GM19035 (cell line): ENCODE results near the gene PACRG.

Source experiments
- ATAC-seq: cut with Tn5 transposase; IDR thresholded peaks from one replicate; pipeline ENCODE4 v1.9.1; 2021; ENCODE audit not compliant: unreplicated experiment

The PACRG gene

DNA sequence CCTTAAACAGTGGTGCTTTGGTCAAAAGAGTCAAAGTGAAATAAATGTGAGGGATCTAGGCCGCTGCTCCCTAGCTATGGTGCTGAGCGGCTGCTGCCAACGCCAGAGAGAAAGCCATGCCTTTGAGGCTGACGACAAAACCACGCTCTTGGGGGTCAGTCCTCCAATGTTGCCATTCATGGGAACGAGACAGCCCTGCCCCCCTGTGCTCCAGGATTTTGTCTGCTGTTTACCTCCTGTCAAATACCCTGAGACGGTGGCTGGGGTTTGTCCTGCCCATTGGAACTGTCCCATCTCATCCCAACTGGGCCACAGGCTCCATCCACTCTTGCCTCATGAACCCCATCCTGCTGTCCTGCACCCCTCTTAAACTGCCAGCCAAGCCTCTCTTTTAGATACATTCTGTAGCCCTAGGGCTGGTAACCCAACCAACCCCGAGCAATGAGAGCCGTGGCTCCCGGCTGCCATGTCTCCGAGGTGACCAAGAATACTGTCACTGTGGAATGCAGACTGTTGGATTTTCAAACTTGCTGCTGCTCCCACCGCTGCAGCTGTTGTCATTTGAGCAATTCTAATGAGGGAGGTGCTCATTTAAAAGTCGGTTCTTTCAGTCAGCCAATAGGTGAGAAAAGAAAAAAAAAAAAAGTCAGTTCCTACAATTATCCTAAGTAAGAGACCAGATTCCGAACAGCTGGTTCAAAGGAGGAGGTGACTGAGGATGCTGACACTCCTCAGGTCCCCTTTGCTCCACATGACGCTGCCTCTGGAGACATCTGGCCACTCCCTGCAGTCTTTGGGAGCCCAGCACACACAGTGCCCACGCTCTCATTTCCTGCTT lies 613.7 kb downstream of the PACRG start:
- ATAC-seq, result no peak

DNA sequence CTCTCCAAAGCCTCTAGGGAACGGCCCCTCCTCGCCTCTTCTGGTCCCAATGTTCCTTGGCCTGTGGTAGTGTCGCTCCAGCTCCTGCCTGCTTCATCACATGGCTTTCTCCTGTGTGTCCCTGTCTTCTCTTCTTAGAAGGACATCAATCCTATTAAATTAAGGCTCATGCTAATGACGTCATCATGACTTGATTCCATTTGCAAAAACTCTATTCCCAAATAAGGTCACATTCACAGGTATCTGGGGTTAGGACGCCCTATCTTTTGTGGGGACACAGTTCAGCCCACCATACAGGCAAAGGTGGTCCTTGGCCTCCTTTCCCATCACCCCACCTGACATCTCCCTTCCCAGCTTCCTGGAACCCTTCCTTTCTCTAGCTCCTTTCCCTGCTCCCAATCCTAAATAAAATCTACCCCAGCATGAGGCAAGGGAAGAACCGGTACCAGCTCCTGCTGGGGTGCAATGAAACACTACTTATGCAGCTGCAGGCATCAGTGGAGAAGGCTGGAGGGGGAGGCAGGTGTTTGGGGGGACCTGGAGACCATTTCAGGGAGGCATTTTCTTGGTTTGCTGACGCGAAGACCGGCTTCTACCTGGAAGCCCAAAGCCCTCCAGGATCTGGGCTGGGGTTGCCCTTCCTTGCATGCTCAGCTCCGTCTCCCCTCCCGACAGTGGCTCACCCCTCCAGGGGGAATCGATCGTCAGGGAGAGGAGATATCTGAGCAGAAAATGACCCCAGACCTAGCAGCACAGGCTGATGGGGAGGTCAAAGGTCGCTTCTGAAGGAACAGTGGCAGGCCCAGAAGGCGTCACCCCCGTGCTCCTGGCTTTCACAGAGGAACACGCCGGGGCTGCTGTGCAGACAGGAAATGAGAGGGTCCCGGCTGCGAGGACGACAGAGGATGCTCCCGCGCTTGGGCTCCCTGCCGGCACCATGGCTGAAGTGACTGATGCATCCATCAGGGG lies 615.1 kb downstream of the PACRG start:
- ATAC-seq, result no peak

DNA sequence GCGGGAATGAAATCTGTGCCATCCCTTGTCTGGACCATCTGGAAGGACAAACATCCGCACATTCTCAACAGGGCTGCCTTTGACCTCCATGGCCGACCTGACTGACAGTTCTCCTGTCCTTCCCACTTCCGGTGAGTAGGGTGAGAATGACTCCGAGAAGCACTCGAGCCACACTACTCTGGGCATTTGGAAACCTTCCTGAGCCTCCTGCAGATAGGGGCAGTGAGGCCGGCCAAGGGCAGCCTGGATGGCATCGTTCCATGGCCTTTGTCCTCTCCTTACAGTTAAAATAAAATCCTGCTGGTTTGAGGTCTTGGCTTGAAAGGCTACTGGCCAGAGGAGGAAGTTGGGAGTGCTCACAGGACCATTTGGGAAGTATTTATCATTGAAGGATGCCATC lies 615.8 kb downstream of the PACRG start:
- ATAC-seq, result no peak

DNA sequence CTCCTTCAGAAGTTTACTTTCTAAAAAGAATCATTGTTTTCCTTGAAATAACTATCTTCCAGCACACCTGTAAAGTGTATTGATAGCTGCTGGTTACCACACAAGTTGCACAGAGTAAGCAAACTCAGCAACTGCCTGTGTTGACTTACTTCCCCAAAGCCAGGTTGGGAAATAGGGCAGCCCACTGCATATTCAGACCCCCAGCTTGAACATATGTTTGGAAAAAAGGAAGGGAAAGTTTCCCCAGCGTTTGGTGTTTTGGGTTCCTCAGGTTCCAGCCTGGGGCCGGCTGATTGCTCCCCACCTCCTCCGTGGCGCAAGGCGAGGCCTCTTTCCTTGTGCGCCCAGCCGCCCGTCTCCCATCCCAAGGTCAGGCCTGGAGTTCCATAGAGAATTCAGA lies 616.6 kb downstream of the PACRG start:
- ATAC-seq, result no peak

DNA sequence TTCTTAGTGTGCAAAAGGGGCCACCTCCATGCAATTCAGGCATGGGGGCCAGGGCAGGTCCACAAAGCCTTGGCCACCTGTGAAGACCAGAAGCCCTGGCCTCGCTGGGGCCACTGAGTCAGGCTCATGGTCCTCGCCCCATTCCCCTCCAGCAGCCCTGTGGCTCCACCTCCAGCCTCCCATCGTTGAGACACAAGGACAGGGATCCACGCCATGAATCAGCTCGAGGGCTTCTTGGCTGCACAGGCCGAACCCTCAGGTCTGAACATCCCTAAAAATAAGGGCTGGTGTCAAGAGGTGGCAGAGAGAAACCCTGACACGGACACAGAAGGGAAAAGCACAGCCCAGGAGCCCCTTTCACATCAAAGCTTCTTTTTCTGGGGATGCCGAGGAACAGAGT lies 618.2 kb downstream of the PACRG start:
- ATAC-seq, result no peak

DNA sequence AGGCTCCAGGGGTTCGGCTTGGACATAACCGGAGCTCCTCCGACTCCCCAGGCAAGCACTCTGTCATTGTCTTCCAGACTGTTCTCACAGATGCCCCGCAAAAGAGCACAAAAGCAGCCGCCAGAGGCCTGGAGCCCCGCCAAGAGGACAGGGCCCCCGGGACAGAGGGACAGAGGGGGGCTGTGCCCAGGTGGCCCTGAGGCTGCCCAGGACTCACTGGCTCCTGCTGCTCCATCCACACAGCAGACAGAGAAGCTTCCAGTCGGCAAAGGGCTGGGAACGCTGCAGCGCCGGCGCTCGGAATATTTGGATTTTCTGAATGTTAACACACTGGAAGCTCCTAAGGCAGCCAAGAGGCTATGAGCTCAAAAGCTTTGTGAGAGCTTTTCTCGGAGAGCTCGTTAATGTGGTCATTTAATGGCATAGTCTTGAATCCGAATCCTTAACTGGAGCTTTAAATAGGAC lies 618.8 kb downstream of the PACRG start:
- no peak for ATAC-seq

DNA sequence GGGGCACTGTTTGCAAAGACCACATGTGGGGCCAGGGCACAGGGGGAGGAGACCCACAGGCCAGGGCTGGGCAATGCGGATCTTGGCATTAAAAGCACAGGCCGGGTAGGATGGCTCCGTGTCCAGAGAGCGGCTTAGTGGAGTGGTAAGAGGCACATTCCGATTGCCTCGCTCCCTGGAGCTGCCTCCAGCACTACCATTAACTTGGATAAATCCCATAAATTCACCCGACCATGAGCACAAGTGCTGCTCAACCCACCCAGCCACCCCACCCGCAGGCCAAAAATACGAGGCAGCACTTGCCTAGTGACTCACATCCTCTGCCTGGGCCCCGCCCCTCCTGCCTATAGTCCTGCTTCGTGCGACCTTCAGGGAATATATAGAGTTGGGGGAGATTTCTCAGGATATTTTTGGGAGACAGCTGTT lies 619.3 kb downstream of the PACRG start:
- no peak for ATAC-seq

DNA sequence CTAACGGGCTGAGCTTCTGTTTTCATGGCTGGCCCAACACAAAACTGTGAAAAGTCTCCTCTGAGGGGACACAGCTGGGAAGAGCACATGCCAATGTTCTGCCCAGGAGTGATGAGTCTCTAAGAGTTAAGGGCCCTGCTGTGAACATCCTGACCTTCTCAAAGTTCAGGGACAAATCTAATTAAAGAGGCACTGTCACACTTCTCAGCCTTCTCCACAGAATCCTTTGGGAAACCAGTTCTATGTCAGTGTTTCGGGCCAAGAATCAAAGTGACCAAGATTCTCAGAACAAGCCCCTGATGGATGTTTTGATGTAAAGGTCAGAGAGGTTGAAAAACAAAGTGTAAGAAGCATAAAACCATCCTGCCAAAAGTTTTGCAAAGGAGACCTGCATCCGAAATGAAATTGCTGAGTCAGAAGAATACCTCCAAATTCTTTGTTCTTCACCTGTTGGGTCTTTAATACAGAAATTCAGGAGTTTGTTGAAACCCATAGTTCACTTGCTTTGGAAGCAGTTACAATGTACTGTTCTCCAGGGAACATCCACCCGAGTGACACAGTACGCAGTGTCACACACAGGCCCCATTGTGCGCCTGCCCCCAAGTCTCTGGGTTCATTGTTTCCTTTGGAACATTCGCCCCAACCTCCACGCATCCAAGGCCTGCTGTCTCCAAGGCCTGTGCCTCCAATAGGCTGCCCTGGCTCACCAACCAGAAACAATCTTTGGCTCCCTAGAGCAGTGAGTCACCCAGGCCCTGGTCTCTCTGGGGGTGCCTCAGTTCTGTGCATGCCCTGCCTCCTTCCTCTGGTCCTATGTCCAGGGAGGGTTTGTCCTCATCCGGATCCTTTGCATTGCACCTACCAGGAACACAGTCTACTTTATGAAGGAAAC lies 621.3 kb downstream of the PACRG start:
- ATAC-seq, result no peak

DNA sequence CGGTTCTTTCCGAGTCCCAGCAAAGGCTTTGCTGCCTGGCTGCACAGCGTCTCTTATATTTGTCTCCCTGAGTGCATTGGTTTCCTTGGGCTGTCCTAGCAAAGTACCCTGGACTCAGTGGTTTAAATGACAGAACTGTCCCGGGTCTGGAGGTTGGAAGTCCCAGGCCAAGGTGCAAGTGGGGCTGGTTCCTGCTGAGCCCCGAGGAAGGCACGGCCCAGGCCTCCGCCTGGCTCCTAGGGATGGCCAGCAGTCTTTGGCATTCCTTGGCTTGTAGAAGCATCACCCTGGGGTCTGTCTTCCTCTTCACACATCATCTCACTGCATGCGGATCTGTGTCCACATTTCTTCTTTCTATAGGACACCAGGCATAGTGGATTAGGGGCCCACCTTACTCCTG lies 621.9 kb downstream of the PACRG start:
- no peak for ATAC-seq

DNA sequence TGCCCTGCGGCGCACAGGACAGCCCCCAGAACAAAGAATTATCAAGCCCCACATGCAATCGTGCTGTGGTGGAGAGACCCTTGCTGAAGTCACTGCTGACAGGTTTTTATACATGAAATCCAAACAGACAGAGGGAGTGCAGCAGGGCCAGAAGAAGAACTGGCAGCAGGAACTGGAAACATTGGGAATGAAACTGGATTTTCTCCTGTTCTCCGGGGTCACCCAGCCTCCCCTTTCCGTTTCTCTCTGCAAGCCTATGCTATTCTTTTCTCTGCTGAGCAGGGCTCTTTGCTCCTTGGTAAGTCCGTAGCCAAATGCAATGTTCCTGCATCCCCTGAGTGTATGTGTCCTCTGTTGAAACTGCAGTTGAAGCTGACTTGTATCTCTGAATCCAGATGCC lies 623.2 kb downstream of the PACRG start:
- no peak for ATAC-seq

DNA sequence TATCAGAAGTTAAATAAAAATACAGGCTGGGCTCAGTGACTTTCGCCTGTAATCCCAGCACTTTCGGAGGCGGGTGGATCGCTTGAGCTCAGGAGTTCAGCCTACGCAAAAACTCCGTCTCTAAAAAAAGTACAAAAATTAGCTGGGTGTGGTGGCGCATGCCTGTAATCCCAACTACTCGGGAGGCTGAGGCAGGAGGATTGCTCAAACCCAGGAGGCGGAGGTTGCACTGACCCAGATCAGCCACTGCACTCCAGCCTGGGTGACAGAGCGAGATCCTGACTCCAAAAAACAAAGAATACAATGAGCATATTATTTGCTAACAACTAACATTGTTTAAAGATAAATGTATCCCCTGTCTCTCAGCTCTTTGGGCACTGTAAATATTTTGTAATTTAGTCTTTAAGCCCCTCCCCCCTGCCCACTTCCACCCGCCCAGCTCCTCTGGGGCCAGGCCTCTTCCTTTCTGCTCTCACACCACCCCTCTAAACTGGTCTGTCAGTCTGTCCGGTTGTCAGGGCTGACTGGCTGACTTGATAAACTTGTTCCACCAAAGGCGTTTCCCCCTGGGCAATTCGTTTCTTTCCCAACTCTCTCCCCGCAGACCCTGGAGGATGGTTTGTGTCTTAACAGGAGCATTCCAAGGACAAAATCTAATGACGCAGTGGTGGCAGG lies 624.4 kb downstream of the PACRG start:
- no peak for ATAC-seq

DNA sequence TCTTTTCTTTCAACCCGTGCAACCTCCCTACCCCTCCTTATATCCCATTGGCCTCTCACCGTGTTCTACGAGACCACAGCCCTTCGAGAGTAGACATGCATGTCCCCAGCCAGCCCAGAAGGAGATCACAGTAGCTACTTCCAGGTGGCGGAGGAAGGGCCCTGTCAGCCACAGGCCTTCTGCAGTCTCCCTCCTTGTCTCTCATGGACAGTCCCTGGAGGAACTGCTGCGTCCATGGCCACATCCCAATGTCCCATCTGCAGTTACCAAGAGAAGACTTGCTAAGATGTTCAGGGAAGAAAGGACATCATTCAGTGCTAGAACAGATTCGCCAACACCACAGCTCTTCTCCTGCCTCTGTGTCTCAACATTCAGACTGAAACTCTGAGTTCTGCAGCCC lies 625.2 kb downstream of the PACRG start:
- ATAC-seq, result no peak

DNA sequence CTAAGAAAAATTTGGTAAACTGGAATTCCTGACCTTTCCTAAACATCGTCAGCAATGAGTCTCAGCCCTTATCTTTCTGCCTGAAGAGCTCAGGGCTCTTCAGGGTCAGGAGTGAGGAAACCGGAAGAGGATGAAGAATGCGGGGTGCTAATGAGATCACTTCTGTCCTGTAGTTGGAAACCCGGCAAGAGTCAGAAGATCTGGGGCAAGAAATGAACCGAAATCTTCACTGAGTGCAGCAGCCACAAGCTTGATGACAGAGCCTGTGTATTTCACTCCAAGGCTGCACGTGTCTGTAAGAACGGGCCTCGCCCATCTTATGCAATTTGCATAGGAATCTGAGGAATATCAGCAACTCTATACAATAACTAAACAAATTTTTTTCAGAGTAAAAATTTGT lies 626.3 kb downstream of the PACRG start:
- ATAC-seq, result no peak

DNA sequence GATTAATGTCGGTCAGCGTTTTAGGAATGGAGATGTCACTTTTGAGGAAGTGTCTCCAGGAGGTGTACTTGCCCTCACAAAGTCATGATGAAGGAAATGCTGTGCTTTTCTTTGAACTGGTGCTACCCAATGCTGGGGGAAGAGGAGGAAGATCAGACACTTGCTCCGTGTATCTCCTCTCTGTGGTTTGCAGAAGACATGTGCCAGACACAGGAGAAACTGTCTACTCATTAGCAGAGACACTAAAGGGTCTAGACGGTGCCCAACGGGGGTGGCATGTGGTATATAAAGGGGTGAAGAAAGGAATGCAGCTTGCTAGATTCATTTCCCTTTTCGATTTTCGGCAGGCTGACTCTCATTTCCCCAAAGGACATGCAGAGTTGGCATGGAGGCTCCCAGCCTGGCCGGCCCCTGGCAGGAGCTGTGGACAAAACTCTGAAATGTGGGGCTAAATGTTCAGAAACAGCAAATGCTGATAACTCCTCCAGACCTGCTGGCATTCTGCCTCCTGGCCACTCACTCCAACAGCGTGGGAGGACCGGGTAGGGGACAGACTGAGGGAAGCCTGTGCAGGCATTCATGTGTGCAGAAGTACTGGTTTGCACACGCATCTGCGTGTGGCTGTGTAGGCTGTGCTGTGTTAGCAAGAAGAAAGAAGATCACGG lies 627.1 kb downstream of the PACRG start:
- ATAC-seq, result no peak

DNA sequence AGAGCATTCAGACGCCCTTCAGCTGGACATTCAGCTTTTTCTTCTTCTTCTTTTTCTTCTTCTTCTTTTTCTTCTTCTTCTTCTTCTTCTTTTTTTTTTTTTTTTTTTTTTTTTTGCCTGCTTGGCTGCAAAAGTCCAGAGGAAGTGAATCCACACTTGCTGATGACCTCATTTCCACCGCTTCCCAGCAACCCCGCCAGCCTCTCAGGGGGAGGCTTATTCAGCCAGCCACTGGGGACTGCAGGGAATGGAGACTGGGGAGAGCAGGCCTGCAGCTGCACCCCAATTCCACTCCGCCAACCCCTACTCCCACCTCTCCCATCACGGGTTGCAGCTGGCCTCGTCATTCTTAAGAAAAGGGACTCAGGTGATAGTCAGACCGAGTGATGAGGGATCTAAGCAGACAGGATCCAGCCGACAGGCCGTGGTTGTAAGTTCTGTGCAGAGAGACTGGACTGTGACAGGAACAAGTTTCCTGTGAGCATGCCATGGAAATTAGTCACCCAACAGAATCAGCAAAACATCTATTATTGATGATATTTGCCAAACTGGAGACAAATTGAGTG lies 627.7 kb downstream of the PACRG start:
- ATAC-seq, result no peak

DNA sequence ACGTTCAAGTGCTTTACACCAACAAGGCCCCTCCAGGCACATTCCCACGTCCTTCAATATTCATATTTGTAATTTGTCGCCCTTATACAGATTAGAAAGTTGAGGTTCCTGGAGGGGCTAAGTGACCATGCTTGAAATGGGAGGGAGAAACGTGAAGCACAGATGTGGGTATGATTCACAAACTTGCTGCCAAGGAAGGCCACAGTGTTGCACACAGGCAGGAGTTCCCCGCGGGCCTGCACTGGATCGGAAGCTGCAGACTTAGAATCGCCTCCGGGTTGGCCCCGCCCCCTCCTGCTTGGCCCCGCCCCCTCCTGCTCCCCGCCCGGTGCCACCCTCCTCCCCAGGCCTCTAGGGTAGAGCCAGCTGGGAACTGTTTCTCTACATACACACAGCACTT lies 628.5 kb downstream of the PACRG start:
- ATAC-seq, result no peak

DNA sequence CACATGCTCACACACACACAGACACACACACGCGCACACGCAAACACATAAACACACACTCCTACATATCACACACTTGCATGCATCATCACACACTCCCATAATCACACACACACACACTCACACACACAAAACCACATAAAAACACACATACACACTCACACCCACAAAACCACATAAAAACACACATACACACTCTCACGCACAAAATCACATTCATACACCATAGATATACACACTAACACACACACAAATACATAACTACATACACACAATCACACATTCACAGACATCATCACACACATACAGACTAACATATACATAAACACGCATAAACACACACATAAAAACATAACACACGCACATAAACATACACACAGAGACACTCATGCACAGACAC lies 629.0 kb downstream of the PACRG start:
- no peak for ATAC-seq

DNA sequence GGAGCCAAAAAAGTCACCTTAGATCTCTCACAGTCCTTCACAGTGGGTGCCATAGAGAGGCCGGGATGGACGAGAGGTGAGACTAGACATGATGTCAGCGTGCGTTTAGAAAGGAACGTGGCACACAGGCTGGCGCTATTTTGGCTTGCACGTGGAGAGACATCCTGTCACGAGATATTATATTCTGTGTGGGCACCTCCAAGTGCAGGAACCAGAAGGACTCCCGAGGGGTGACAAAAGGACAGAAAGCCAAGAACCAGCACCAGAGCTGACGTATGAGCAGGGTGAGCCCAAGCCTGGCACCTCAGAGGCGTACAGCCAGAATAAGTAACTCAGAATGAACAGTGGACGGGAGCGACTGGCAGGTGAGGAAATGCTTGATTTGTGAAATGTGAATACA lies 636.9 kb downstream of the PACRG start:
- no peak for ATAC-seq
